Fibroblast of skin of abdomen (primary cell): ENCODE measurements around the gene NMT2.

ENCODE experiments used
- DNase-seq: peaks from one replicate; pipeline ENCODE4 v3.0.0-alpha.2; 2013

The NMT2 gene

GRCh38 chr10:15141136-15142054 is 27.1 kb downstream of the NMT2 start:
- peak; percentile 18 for DNase-seq

- DNase-seq: no peak
These were observed 27.8 kb downstream of the NMT2 start for GRCh38 chr10:15140698-15141097.

GRCh38 chr10:15137636-15138035 is 30.9 kb downstream of the NMT2 start:
- no peak for DNase-seq

- DNase-seq: no peak
These were observed 31.5 kb downstream of the NMT2 start for GRCh38 chr10:15137036-15137359.

- no peak for DNase-seq
These were observed 32.1 kb downstream of the NMT2 start for GRCh38 chr10:15136129-15137035.

- no peak for DNase-seq
These were observed 37.2 kb downstream of the NMT2 start for GRCh38 chr10:15131330-15131729.

GRCh38 chr10:15124908-15125307 is 43.6 kb downstream of the NMT2 start:
- DNase-seq: no peak

- DNase-seq: no peak
These were observed 44.3 kb downstream of the NMT2 start for GRCh38 chr10:15124190-15124589.

GRCh38 chr10:15123749-15124184 is 44.7 kb downstream of the NMT2 start:
- peak; percentile 59 for DNase-seq

- no peak for DNase-seq
These were observed 45.9 kb downstream of the NMT2 start for GRCh38 chr10:15122477-15123030.

GRCh38 chr10:15121707-15122106 is 46.8 kb downstream of the NMT2 start:
- DNase-seq: peak; percentile 18

- DNase-seq: peak; percentile 61
These were observed 48.0 kb downstream of the NMT2 start for GRCh38 chr10:15120523-15120922.

GRCh38 chr10:15118615-15119014 is 49.9 kb downstream of the NMT2 start:
- no peak for DNase-seq

- no peak for DNase-seq
These were observed 52.3 kb downstream of the NMT2 start for GRCh38 chr10:15116225-15116624.

- DNase-seq: peak; percentile 50
These were observed 54.7 kb downstream of the NMT2 start for GRCh38 chr10:15113766-15114165.

GRCh38 chr10:15112657-15113056 is 55.8 kb downstream of the NMT2 start:
- no peak for DNase-seq

GRCh38 chr10:15106352-15107013 is 62.0 kb downstream of the NMT2 start:
- DNase-seq: peak; percentile 64

- DNase-seq: no peak
These were observed 65.0 kb downstream of the NMT2 start for GRCh38 chr10:15103513-15103912.

GRCh38 chr10:15099886-15100285 is 68.6 kb downstream of the NMT2 start:
- DNase-seq: no peak

- peak; percentile 95 for DNase-seq
These were observed 71.3 kb downstream of the NMT2 start, which contains the start of gene RPP38 for GRCh38 chr10:15097011-15097812. Gene RPP38, plus strand, starts transcription at chr10:15097355. Its CDS starts 5,960 bp downstream, at chr10:15103315.

GRCh38 chr10:15096661-15097010 is 71.9 kb downstream of the NMT2 start:
- DNase-seq: no peak
